Cerebellar cortex (tissue), 1 donor: ENCODE results near the gene GLP1R.

ENCODE experiments used
- DNase-seq: peaks from one replicate; pipeline ENCODE4 v3.0.0-alpha.2; 2015; ENCODE audit warnings: low spot score

The GLP1R gene

DNA sequence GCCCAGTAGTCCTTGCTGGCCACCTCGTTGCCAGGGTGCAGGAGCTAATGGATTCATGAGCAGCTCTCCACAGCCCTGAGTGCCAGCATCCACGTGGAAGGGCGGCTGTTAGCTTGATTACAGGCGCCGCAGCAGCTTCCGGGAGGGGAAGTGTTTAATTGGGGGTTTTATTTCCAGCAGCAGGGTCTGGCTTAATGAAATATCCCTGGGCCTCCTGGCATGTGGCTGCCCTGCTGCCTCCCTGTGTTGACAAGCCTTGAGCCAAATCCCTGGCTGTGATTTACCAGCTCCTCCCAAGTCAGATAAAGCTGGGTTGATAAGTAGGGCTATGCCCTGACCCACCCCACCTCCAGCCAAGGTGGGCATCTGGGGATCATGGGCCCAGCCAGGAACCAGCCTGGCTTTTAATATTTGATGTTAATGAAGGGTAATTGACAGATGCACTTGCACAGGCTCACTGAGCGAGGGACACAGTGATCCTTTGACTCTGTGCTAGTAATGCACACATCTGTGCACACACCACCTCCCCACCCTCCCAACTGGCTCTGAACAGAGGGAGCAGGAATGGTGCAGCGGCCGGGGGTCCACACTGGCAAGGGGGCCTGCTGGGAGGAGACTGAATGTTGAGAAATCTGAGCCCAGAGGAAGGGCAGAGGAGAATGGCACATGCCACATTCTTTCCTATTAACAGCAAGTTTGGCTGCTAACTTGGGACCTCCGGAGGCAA is 13.6 kb downstream of the GLP1R start:
- DNase-seq, result no peak

- DNase-seq, result no peak
Measured at GRCh38 chr6:39063526-39063925, 14.9 kb downstream of the GLP1R start.

DNA sequence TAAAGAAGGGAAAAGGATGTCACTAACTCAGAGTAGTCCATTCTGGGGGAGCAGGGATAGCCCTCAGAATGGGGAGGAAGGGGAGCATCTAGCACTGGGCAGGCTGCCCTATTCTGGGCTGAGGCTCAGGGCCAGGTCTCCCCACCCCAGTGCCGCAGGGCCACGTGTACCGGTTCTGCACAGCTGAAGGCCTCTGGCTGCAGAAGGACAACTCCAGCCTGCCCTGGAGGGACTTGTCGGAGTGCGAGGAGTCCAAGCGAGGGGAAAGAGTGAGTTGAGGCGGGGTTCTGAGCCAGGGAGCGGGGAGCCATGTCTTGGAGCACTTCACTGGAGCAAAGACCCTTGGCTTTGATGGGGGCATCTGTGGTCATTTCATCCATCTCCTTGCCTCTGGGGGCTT is 17.0 kb downstream of the GLP1R start:
- DNase-seq, result no peak

DNA sequence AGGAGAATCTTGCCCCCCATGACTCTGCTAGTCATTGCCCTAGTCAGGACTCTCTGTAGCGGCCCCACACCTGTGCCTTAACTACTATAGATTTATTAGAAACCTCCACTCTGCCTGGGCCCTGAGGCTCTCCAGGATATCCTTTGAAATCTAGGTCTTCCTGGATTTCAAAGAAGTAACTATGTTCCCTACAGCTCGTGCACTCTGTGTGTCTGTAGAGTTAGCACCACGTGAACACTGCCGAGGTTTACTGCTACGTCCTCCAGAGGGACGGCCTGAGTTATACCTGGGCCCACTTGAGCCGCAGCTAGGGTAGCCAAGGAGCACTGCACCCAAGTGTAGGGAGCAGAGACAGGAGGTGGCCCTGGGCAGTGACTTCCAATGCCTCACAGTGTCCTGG is 19.8 kb downstream of the GLP1R start:
- DNase-seq, result no peak

DNA sequence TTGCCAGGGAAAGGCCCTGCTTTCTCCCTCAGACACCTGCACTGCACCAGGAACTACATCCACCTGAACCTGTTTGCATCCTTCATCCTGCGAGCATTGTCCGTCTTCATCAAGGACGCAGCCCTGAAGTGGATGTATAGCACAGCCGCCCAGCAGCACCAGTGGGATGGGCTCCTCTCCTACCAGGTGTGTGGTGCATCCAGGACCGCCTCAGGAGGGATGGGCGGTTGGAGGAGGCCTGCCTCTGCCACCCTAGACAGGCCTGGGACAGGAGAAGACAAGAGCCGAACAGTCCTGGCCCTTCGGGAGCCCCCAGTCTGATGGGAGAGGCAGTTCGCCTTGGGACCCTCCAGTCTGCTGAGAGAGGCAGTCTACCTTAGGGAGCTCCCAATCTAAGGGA is 24.2 kb downstream of the GLP1R start:
- no peak for DNase-seq

DNA sequence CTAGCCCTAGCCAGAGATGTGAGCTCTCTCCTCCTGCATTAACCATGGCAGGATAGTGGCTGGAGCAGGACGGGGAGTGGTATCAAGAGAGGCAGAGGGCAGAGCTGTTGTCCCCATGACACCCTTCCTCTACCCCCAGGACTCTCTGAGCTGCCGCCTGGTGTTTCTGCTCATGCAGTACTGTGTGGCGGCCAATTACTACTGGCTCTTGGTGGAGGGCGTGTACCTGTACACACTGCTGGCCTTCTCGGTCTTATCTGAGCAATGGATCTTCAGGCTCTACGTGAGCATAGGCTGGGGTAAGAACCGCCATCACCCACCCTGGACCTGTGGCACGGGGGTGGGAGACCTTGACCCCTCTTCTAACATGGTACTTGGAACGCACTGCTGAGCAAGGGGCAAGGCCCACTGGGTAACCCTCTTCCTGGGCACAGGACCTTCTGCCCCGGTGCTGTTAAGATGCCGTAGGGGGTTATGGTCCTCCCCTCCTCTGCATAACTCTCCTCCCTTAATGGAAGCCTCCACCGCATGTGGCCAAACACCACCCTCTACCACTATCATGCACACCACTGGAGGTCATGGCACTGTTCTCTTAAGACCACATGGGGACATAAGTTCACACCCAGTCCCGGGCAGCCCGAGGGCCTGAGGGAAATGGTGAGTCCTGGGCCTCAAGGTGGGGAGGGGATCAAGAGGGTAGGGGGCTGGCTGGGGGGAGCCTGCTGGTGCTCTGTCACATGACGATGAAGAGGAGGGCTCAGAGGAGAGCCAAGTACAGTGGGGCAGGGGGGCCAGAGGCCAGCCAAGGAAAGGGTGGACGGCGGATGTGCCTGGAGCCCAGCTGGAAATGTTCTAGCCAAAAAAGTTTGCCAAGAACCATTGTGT is 25.1 kb downstream of the GLP1R start:
- no peak for DNase-seq

- no peak for DNase-seq
Measured at GRCh38 chr6:39074486-39074885, 25.9 kb downstream of the GLP1R start.

DNA sequence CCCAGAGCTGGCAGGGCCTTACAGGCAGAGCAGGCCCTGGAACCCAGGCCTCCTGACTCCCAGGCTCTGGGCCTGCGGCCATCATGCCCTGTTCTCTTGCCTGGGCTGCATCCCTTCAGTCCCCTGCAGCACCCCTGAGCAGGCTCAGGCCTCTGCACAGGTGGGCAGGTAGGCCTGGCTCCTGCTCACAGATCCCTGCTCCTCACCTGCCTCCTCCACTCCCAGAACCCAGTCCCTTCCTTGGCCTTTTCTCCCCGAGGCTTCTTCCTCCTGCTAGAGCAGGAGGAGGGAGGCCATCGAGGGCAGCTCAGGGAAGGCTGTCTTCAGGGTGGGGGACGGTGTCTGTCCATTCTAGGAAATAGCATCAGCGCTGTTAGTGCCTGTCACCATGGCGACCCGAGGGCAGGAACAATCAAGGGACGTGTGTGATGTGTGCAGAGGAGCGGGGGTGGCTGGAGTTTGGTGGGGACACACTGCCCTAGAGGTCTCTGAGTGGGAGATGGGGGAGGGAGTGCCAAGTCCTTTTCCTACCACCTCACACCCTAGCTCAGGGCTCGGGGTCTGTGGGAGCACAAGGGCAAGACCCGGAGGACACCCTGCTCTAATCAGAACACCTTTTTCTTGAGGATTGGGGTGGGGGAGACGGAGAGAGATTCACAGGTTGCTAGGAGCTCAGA is 26.6 kb downstream of the GLP1R start:
- DNase-seq, result no peak

DNA sequence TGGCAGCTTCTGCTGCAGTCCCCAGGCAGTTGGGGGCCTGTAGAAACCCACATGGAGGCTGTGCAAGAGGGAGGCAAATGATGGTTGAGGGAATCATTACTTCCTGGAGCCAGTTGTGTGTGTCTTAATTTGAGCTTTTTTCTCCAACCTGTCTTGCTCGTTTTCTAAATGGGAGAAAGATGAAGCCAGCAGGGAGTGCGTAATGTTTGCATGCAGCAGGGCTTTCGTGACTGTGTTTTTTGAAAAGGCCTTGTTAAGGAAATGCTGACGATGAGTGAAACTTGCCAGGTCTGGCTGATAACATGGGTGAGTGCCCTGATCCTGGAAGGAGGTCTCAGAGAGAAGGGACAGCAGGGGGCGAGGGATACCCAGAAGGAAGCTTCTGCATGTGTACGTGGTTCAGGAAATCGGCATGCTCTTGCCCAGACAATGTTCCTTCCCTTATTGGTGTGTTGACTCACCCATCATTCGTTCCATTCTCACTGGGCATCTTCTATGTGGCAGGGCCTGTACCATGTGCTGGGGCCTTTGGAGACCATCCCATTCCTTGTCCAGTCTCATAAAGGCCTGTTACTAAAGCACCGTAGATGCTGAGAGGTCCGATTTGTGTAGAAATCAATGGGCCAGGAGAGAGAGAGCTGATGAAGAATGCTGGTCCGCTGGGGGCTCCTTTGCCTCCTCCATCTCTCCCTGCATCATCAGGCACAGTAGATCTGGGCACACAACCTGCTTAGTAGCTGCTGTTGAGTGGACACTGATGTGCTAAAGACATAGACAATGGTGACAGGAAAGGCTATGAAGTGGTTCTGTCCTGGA is 27.4 kb downstream of the GLP1R start:
- no peak for DNase-seq

- DNase-seq, result no peak
Measured at GRCh38 chr6:39076623-39077535, 28.3 kb downstream of the GLP1R start.

DNA sequence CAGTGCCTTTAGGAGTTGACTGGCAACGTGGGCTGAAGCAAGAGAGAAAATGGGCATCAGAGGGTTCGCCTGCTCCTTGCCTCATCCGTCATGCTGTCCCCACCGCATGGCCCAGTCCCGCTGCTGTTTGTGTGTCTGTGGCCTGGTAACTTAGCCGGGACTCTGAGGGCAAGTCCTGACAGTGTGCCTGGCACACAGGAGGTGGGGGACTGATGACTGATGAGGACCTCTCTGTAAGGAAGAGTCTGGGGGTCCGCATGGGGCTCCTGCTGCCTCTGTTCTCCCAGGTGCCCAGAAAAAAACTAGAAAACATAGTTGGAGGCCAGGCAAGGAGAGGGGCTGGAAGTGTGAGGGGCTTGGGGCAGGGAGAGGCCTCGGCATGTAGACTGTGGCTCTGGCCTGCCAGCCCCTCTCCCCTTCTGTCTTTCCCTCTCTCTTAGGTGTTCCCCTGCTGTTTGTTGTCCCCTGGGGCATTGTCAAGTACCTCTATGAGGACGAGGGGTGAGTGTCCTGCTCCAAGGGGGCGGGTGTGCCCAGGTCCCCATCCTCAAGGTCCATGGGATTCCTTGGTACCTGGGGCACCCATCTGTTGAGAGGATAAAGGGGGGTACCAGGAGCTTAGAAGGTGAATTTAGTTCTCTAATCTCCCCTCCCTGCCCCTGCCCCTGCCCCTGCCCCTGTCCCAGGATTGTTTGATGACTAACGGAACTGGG is 29.5 kb downstream of the GLP1R start:
- no peak for DNase-seq

DNA sequence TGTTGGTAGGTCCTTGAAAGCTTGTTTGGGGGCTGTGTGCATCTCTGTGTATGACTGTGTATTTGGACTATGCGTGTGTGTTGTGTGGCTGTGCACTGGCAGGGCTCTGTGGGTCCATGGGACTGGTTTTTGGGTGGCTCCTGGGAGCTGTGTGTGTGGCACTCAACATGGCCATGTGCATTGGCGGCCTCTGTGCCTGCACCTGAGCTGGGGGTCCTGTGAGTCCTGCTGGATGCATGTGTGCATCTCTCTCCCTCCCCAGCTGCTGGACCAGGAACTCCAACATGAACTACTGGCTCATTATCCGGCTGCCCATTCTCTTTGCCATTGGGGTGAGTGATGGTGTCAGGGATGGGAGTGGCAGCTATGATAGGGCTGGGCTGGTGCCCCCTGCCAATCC is 30.1 kb downstream of the GLP1R start:
- no peak for DNase-seq

GRCh38 chr6:39079197-39080125 is 30.9 kb downstream of the GLP1R start:
- DNase-seq, result no peak

- no peak for DNase-seq
Measured at GRCh38 chr6:39080246-39080875, 31.8 kb downstream of the GLP1R start.

DNA sequence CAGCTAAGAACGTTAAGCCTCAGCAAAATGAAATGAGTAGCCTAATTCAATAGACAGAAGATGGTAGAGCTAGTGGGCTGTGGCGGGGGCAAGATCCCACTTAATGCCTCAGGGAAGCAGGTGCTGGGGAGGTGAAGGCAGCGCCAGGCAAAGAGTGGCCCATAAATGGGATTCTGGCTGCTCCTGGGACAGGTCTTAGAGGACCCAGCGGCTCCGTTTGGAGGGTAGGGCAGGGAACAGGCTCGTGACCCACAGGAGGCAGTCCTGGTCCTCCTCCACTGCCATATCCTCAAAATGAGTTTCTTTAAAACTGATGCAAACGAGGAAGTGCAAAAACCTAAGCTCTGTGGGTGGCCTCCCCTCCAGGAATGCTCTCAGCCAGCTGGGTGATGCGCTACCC is 33.7 kb downstream of the GLP1R start:
- DNase-seq, result no peak

GRCh38 chr6:39083231-39083634 is 34.7 kb downstream of the GLP1R start:
- DNase-seq, result no peak

- peak; percentile 5 for DNase-seq
Measured at GRCh38 chr6:39084506-39084905, 35.9 kb downstream of the GLP1R start.

- DNase-seq, result no peak
Measured at GRCh38 chr6:39085129-39085797, 36.7 kb downstream of the GLP1R start.
